Trophoblast cell (in vitro differentiated cells and primary cell): ENCODE measurements around the gene AHDC1.
A peak's percentile ranks its signal among the peaks of the same experiment; 100 is the strongest.

ENCODE experiments used
- DNase-seq, 2 donors: peaks; one replicate each; pipeline ENCODE4 v3.0.0-alpha.2; 2016
- H2AFZ ChIP-seq: 2 replicates; pipeline ENCODE4 v1.6.1; 2013; ENCODE audit warnings: low read length, moderate library complexity, mild to moderate bottlenecking; ENCODE audit not compliant: insufficient read depth, poor library complexity
- H2AK5ac ChIP-seq: 2 replicates; pipeline ENCODE4 v1.6.1; 2013; ENCODE audit warnings: mild to moderate bottlenecking, low read length
- H2BK120ac ChIP-seq: 2 replicates; pipeline ENCODE4 v1.6.1; 2013; ENCODE audit warnings: low read length, mild to moderate bottlenecking, moderate library complexity; ENCODE audit not compliant: insufficient read depth, poor library complexity
- H2BK12ac ChIP-seq: 2 replicates; pipeline ENCODE4 v1.6.1; 2013; ENCODE audit warnings: mild to moderate bottlenecking, low read length, moderate library complexity
- H2BK5ac ChIP-seq: 2 replicates; pipeline ENCODE4 v1.6.1; 2013; ENCODE audit warnings: low read length, low read depth, moderate library complexity, mild to moderate bottlenecking; ENCODE audit not compliant: poor library complexity
- H3K14ac ChIP-seq: 2 replicates; pipeline ENCODE4 v1.6.1; 2013; ENCODE audit warnings: mild to moderate bottlenecking, low read length
- H3K18ac ChIP-seq: 2 replicates; pipeline ENCODE4 v1.6.1; 2013; ENCODE audit warnings: mild to moderate bottlenecking, low read length
- H3K23ac ChIP-seq: 2 replicates; pipeline ENCODE4 v1.6.1; 2013; ENCODE audit warnings: low read length
- H3K27ac ChIP-seq: 2 replicates; pipeline ENCODE4 v1.5.1; 2013; ENCODE audit warnings: low read depth, mild to moderate bottlenecking, inconsistent platforms, low read length, moderate library complexity
- H3K27me3 ChIP-seq: 2 replicates; pipeline ENCODE4 v1.6.1; 2013; ENCODE audit warnings: inconsistent platforms, mild to moderate bottlenecking, low read length, moderate library complexity; ENCODE audit not compliant: insufficient read depth
- H3K36me3 ChIP-seq, 2 experiments: 1 replicate in 1 of 2; 2 replicates in 1 of 2; pipeline ENCODE4 v1.6.1; 2013; ENCODE audit warnings: low read length in 2 of 2, mild to moderate bottlenecking in 2 of 2, moderate library complexity in 1 of 2; ENCODE audit not compliant: insufficient read depth in 2 of 2, control insufficient read depth in 1 of 2
- H3K4ac ChIP-seq: 2 replicates; pipeline ENCODE4 v1.6.1; 2013; ENCODE audit warnings: low read depth, mild to moderate bottlenecking, low read length, moderate library complexity
- H3K4me1 ChIP-seq, 2 experiments: 1 replicate in 1 of 2; 2 replicates in 1 of 2; pipeline ENCODE4 v1.6.1; 2013; ENCODE audit warnings: low read length in 2 of 2, mild to moderate bottlenecking in 2 of 2, moderate library complexity in 1 of 2; ENCODE audit not compliant: insufficient read depth in 2 of 2, control insufficient read depth in 1 of 2
- H3K4me2 ChIP-seq: 2 replicates; pipeline ENCODE4 v1.6.1; 2013; ENCODE audit warnings: inconsistent platforms, mild to moderate bottlenecking, low read length, moderate library complexity
- H3K4me3 ChIP-seq: 2 replicates; pipeline ENCODE4 v1.5.1; 2013; ENCODE audit warnings: mild to moderate bottlenecking, low read depth, low read length, inconsistent platforms
- H3K79me1 ChIP-seq: one replicate; pipeline ENCODE4 v1.6.1; 2013; ENCODE audit warnings: low read length
- H3K79me2 ChIP-seq: 2 replicates; pipeline ENCODE4 v1.6.1; 2013; ENCODE audit warnings: low read length, mild to moderate bottlenecking; ENCODE audit not compliant: control insufficient read depth, insufficient read depth, poor library complexity
- H3K9ac ChIP-seq: 2 replicates; pipeline ENCODE4 v1.6.1; 2013; ENCODE audit warnings: mild to moderate bottlenecking, low read length
- H3K9me3 ChIP-seq: 2 replicates; pipeline ENCODE4 v1.6.1; 2013; ENCODE audit warnings: low read depth, mild to moderate bottlenecking, control low read depth, inconsistent platforms, low read length; ENCODE audit not compliant: insufficient read depth
- H4K12ac ChIP-seq: 2 replicates; pipeline ENCODE4 v1.6.1; 2013; ENCODE audit warnings: low read depth, mild to moderate bottlenecking, low read length, moderate library complexity
- H4K8ac ChIP-seq: 2 replicates; pipeline ENCODE4 v1.6.1; 2013; ENCODE audit warnings: low read depth, mild to moderate bottlenecking, low read length, moderate library complexity
- H4K91ac ChIP-seq: one replicate; pipeline ENCODE4 v1.6.1; 2013; ENCODE audit warnings: low read depth, mild to moderate bottlenecking, low read length, moderate library complexity
- WGBS: extraction: QIAGEN DNeasy Blood & Tissue Kit; methylation state at CpG from one replicate; pipeline ENCODE4 v1.1.7; 2013; ENCODE audit warnings: missing lambda C conversion rate; ENCODE audit not compliant: insufficient read length, insufficient coverage; ENCODE audit errors: extremely low coverage; 5-methylcytosine and 5-hydroxymethylcytosine counted together

Gene AHDC1

DNA sequence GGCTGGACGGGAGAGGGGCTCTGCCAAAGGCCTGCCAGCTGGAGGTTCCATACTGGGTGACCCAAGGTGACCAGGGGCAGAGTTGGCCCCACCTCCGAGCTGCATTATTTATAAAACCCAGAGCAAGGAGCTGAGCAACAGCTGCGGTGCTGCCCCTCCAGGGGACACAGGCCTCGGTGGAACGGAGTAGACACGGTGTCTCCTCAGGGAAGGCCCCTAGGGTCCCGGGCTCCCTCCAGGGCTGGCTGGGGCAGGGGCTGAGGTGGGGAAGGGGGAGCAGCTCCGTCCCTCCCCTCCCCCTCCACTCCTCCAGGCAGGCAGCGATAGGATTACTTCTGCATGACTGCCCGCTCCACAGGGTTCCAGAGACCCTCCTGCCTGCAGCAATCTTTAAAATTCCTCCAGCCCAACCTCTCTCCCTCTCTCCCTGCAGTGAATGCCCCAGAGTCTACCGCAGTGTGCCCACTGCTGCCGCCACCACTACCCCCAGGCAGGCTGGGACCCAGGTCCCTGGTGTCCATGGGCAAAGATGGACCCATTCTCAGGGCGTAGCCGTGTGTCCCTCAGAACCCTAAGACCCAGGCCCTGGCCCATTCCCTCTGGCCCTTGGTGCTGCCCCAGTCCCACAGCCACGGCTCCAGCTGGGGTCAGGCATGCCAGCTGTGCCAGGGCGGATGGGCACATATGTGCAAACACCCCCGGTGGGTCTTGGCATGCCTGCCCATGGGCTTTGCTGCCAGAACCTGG is 10.8 kb downstream of the AHDC1 start:
- H2AK5ac ChIP-seq: no peak overlapping the region
- H3K4ac ChIP-seq: peak overlapping the region; percentile 89
- H3K4me2 ChIP-seq: peak overlapping the region; percentile 44
- peak overlapping the region; percentile 3 for H2BK12ac ChIP-seq
- no peak overlapping the region for H3K23ac ChIP-seq
- H3K4me3 ChIP-seq: no peak overlapping the region
- peak overlapping the region; percentile 76 for H3K18ac ChIP-seq
- H2AFZ ChIP-seq: no peak overlapping the region
- no peak overlapping the region for H4K8ac ChIP-seq
- H4K91ac ChIP-seq: peak overlapping the region; percentile 52
- H3K9ac ChIP-seq: peak overlapping the region; percentile 36
- peaks cover 12% of the 10 kb centered on the region for H3K9me3 ChIP-seq
- peak overlapping the region; percentile 10 for H3K14ac ChIP-seq
- no peaks in the 10 kb centered on the region for H3K27me3 ChIP-seq
- peak overlapping the region; percentile 11 for H3K27ac ChIP-seq
- peaks cover 37% of the 10 kb centered on the region for H3K79me1 ChIP-seq
- H3K79me2 ChIP-seq: peaks cover 51% of the 10 kb centered on the region
- no CpG with 5 or more reads among the region's 17 CpGs for WGBS
- H4K12ac ChIP-seq: no peak overlapping the region
- H3K4me1 ChIP-seq: peaks cover 50 to 57% of the 10 kb centered on the region in 2 experiments
- peak overlapping the region; percentile 22 for H2BK120ac ChIP-seq
- peaks cover 37 to 53% of the 10 kb centered on the region in 2 experiments for H3K36me3 ChIP-seq
- H2BK5ac ChIP-seq: peak overlapping the region; percentile 15
- no peak for DNase-seq

DNA sequence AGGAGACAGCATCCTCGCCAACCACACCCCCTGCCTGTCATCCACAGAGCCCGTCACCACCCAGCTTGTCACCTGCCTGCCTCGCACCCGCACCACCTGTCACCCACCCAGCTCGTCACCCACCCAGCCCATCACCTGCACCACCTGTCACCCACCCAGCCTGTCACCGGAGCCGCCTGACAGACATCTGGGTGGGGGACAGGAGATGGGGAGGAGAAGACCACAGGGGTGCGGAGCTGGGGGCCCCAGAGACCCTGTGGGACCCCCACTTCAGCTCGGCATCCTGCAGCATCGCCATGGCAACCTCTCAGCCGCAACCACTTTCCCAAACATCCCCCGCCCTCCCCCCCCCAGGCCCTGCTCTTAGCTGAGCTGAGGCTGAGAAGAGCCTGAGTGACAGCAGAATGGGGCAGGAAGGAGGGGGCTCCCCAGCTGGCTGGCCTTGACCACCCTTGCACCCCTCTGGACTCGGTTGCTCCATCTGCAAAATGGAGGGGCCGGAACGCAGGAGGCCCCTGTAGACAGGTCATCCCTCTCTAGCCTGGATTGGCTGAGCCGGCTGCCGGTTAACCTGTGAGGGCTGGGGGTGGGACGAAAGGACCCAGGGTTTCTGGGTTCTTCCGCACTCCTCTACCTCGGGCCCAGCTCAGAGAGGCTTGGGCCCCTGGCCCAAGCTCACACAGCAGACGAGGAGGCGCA is 11.6 kb downstream of the AHDC1 start:
- peaks cover 12% of the 10 kb centered on the region for H3K9me3 ChIP-seq
- H3K14ac ChIP-seq: no peak overlapping the region
- no peak for DNase-seq
- no peak overlapping the region for H4K12ac ChIP-seq
- peaks cover 39 to 57% of the 10 kb centered on the region in 2 experiments for H3K36me3 ChIP-seq
- H3K4me2 ChIP-seq: peak overlapping the region; percentile 11
- H2AFZ ChIP-seq: no peak overlapping the region
- no peak overlapping the region for H4K91ac ChIP-seq
- no peak overlapping the region for H3K9ac ChIP-seq
- peaks cover 45 to 50% of the 10 kb centered on the region in 2 experiments for H3K4me1 ChIP-seq
- no peak overlapping the region for H4K8ac ChIP-seq
- peak overlapping the region; percentile 80 for H3K4ac ChIP-seq
- WGBS: no CpG with 5 or more reads among the region's 22 CpGs
- H3K27ac ChIP-seq: no peak overlapping the region
- H2BK120ac ChIP-seq: no peak overlapping the region
- no peak overlapping the region for H2BK5ac ChIP-seq
- no peaks in the 10 kb centered on the region for H3K27me3 ChIP-seq
- peaks cover 34% of the 10 kb centered on the region for H3K79me1 ChIP-seq
- H3K18ac ChIP-seq: peak overlapping the region; percentile 17
- H3K23ac ChIP-seq: no peak overlapping the region
- H2BK12ac ChIP-seq: no peak overlapping the region
- H2AK5ac ChIP-seq: no peak overlapping the region
- H3K4me3 ChIP-seq: no peak overlapping the region
- H3K79me2 ChIP-seq: peaks cover 49% of the 10 kb centered on the region

DNA sequence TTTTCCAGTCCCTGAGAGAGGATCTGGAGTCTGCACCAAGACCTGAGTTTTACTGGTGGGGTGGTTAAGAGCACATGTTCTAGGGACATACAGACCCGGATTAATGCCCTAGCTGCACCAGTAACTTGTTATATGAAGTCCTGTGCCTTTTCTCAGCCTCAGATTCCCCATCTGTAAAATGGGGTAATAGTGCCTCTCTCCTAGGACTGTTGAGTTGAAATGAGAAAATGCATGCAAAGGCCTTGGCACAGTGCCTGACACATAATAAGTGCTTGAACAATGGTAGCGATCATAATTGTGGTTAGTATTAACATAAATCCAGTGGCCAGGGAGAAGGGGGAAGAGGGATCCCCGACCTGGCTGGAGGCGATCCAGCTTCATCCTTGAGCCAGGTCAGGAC is 12.3 kb downstream of the AHDC1 start:
- peaks cover 29% of the 10 kb centered on the region for H3K79me1 ChIP-seq
- H3K23ac ChIP-seq: no peak overlapping the region
- H3K27me3 ChIP-seq: no peaks in the 10 kb centered on the region
- H3K4ac ChIP-seq: peak overlapping the region; percentile 80
- no peak overlapping the region for H4K8ac ChIP-seq
- H3K9me3 ChIP-seq: peaks cover 10% of the 10 kb centered on the region
- no CpG with 5 or more reads among the region's 4 CpGs for WGBS
- no peak overlapping the region for H4K12ac ChIP-seq
- peaks cover 42 to 51% of the 10 kb centered on the region in 2 experiments for H3K36me3 ChIP-seq
- H3K4me1 ChIP-seq: peaks cover 37 to 42% of the 10 kb centered on the region in 2 experiments
- H3K27ac ChIP-seq: no peak overlapping the region
- H3K14ac ChIP-seq: no peak overlapping the region
- no peak overlapping the region for H3K4me3 ChIP-seq
- no peak overlapping the region for H4K91ac ChIP-seq
- H2AK5ac ChIP-seq: no peak overlapping the region
- no peak overlapping the region for H3K18ac ChIP-seq
- H3K79me2 ChIP-seq: peaks cover 43% of the 10 kb centered on the region
- no peak overlapping the region for H3K9ac ChIP-seq
- H2BK120ac ChIP-seq: no peak overlapping the region
- no peak overlapping the region for H3K4me2 ChIP-seq
- no peak overlapping the region for H2BK12ac ChIP-seq
- no peak overlapping the region for H2AFZ ChIP-seq
- H2BK5ac ChIP-seq: no peak overlapping the region
- DNase-seq: no peak

DNA sequence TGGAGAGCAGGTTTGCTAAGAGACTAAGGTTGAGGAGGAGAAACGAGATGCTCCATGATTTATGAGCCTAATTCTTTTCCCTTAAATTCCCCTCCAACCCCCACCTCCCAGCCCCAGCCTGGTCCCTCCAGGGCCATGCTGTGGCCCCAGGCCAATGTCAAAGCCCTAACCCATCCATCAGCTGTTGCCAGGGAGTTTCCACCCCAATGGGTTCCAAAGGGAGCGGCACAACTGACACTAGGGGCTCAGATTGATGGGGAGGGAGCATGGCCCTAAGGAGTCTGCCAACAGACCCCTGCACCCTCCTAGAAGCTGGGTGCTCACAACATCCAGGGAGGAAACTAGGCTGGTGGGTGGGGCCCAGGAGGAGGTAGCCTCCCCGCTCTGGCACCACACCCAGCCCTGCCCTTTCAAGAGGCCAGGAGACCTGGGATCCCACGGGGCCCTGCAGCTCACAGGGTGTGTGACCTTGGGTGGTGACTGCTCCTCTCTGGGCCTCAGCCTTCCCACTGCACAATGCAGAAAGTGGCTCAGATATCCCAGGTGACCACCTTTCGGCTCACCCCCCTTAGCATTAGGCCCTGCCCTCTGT is 12.9 kb downstream of the AHDC1 start:
- Histone ChIP-seq H3K4me2 (no peak overlapping the region), H3K23ac (no peak overlapping the region), H3K14ac (no peak overlapping the region), H3K27ac (no peak overlapping the region), H3K4me3 (no peak overlapping the region), H2BK120ac (no peak overlapping the region), H3K27me3 (no peaks in the 10 kb centered on the region), H3K4ac (peak overlapping the region; percentile 32), H4K12ac (no peak overlapping the region), H4K91ac (no peak overlapping the region), H3K18ac (no peak overlapping the region), H2BK5ac (no peak overlapping the region), H2AK5ac (no peak overlapping the region), H3K79me1 (peaks cover 25% of the 10 kb centered on the region), H4K8ac (no peak overlapping the region), H3K36me3 (peaks cover 44 to 52% of the 10 kb centered on the region in 2 experiments), H2BK12ac (no peak overlapping the region), H3K9me3 (peaks cover 7% of the 10 kb centered on the region), H3K79me2 (peaks cover 45% of the 10 kb centered on the region), H2AFZ (no peak overlapping the region), H3K4me1 (peaks cover 31 to 36% of the 10 kb centered on the region in 2 experiments), H3K9ac (no peak overlapping the region)
- no peak for DNase-seq
- WGBS: no CpG with 5 or more reads among the region's 5 CpGs
